Kidney (tissue), 14 donors: Measurements from ENCODE around the gene NDUFS8. TPM values are rescaled to one million over a fixed set of nuclear protein-coding genes. Genes with fewer than 3 reads are reported as not detected.

Experiments used
- DNase-seq, 5 donors: peaks; one replicate each; pipeline ENCODE4 v3.0.0-alpha.2; 2013 to 2020
- FAIRE-seq: peaks from 2 replicates; lab custom pipeline; 2012; peaks lifted over from hg19 to GRCh38; lab: Jason Lieb, UNC
- H3K27ac ChIP-seq, 2 donors: one replicate each; pipeline ENCODE4 v1.7.0; 2013; ENCODE audit warnings: low read depth in 2 of 2, low read length in 2 of 2, inconsistent platforms in 1 of 2
- H3K27me3 ChIP-seq: one replicate; pipeline ENCODE4 v1.7.1; 2013; ENCODE audit warnings: low read length, inconsistent platforms; ENCODE audit not compliant: control insufficient read depth, insufficient read depth
- H3K36me3 ChIP-seq, 3 donors: one replicate each; pipeline versions ENCODE4 v1.7.0 to v1.7.1; 2013; ENCODE audit warnings: low read length in 3 of 3, control low read depth in 1 of 3, inconsistent platforms in 1 of 3; ENCODE audit not compliant: insufficient read depth in 3 of 3, control insufficient read depth in 2 of 3
- H3K4me1 ChIP-seq, 3 donors: one replicate each; pipeline versions ENCODE4 v1.7.0 to v1.7.1; 2013; ENCODE audit warnings: low read length in 3 of 3, inconsistent platforms in 1 of 3, low read depth in 1 of 3; ENCODE audit not compliant: control insufficient read depth in 2 of 3, insufficient read depth in 2 of 3
- H3K4me3 ChIP-seq, 3 donors: one replicate each; pipeline versions ENCODE4 v1.7.0 to v1.8.1; 2013; ENCODE audit warnings: low read length in 3 of 3, control low read depth in 1 of 3, inconsistent platforms in 1 of 3
- H3K9ac ChIP-seq, 3 donors: one replicate each; pipeline versions ENCODE4 v1.7.0 to v1.7.1; 2013; ENCODE audit warnings: low read length in 3 of 3, control low read depth in 1 of 3, inconsistent platforms in 1 of 3
- H3K9me3 ChIP-seq, 3 donors: one replicate each; pipeline versions ENCODE4 v1.7.0 to v1.7.1; 2013; ENCODE audit warnings: low read length in 3 of 3, control low read depth in 1 of 3, inconsistent platforms in 1 of 3; ENCODE audit not compliant: control insufficient read depth in 2 of 3, insufficient read depth in 1 of 3
- intact Hi-C: fragments of 100-400 bp; cut with DNase I; formaldehyde crosslinking; loops from one replicate; pipeline ENCODE4 v1.11.1; 2022
- polyA plus RNA-seq: library from polyadenylated mRNA; stranded (reverse); fragments of 350-450 nt; fragmentation: Illumina TruSeq; extraction: RNeasy Lipid Tissue Mini Kit (QIAGEN cat#74804); gene quantifications from one replicate; pipeline ENCODE4 v1.2.3, GENCODE V29; 2014; ENCODE audit warnings: low read depth, low replicate concordance; ENCODE audit not compliant: insufficient read depth
- total RNA-seq: library from RNA; stranded (reverse); fragmentation: NEBNext Ultra II Directional; extraction: Animal tissue kit (Norgen Biotek cat#: 25700); gene quantifications from one replicate; pipeline ENCODE4 v1.2.1, GENCODE V29; 2021
- TF ChIP-seq, protein P1 (sequence below): IDR thresholded peaks from 3 replicates; pipeline ENCODE4 v1.5.1; 2012; ENCODE audit warnings: mild to moderate bottlenecking, moderate library complexity, borderline replicate concordance; ENCODE audit not compliant: insufficient read depth; ENCODE audit errors: extremely low read depth
- donor health status: control.
- donor health status: control.
- donor health status: control.
- donor health status: control.
- donor health status: control.
- donor health status: DM: yes; HTN: yes; CAD: no.
- donor health status: Normal renal cell carcinoma (clear cell type).

Gene NDUFS8
- total and polyA plus RNA-seq, 2 donors from 2014 or later = 144 to 472 TPM

- FAIRE-seq = no peak
- peak in 2 of 5 donors; percentile 68 to 80 for DNase-seq
- H3K4me1 ChIP-seq = peaks cover 0 to 35% (median 10%) of the 10 kb centered on the region in 3 donors
- no peaks in the 10 kb centered on the region for H3K36me3 ChIP-seq
- H3K9ac ChIP-seq = peak overlapping the region in 2 of 3 donors; percentile 60 to 91
- H3K27ac ChIP-seq = peak overlapping the region; percentile 83 to 85
- no peaks in the 10 kb centered on the region for H3K27me3 ChIP-seq
- no peaks in the 10 kb centered on the region for H3K9me3 ChIP-seq
- H3K4me3 ChIP-seq = peak overlapping the region in 2 of 3 donors; percentile 61 to 69
- intact Hi-C loops = no loop called here
- TF ChIP-seq, protein P1, sequence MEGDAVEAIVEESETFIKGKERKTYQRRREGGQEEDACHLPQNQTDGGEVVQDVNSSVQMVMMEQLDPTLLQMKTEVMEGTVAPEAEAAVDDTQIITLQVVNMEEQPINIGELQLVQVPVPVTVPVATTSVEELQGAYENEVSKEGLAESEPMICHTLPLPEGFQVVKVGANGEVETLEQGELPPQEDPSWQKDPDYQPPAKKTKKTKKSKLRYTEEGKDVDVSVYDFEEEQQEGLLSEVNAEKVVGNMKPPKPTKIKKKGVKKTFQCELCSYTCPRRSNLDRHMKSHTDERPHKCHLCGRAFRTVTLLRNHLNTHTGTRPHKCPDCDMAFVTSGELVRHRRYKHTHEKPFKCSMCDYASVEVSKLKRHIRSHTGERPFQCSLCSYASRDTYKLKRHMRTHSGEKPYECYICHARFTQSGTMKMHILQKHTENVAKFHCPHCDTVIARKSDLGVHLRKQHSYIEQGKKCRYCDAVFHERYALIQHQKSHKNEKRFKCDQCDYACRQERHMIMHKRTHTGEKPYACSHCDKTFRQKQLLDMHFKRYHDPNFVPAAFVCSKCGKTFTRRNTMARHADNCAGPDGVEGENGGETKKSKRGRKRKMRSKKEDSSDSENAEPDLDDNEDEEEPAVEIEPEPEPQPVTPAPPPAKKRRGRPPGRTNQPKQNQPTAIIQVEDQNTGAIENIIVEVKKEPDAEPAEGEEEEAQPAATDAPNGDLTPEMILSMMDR = no peak
Measured at GRCh38 chr11:68039526-68040086, 9.1 kb downstream of the NDUFS8 start.

- no peaks in the 10 kb centered on the region for H3K36me3 ChIP-seq
- intact Hi-C loops = no loop called here
- H3K4me1 ChIP-seq = peaks cover 0 to 35% (median 10%) of the 10 kb centered on the region in 3 donors
- H3K27ac ChIP-seq = peak overlapping the region; percentile 83 to 85
- DNase-seq = peak; percentile 53 to 89 (median 78)
- peak overlapping the region in 2 of 3 donors; percentile 60 to 65 for H3K9ac ChIP-seq
- FAIRE-seq = no peak
- H3K4me3 ChIP-seq = peak overlapping the region in 2 of 3 donors; percentile 47 to 69
- no peaks in the 10 kb centered on the region for H3K27me3 ChIP-seq
- TF ChIP-seq, protein P1 = no peak
- H3K9me3 ChIP-seq = no peaks in the 10 kb centered on the region
Measured at GRCh38 chr11:68040101-68040956, 9.8 kb downstream of the NDUFS8 start.

DNA sequence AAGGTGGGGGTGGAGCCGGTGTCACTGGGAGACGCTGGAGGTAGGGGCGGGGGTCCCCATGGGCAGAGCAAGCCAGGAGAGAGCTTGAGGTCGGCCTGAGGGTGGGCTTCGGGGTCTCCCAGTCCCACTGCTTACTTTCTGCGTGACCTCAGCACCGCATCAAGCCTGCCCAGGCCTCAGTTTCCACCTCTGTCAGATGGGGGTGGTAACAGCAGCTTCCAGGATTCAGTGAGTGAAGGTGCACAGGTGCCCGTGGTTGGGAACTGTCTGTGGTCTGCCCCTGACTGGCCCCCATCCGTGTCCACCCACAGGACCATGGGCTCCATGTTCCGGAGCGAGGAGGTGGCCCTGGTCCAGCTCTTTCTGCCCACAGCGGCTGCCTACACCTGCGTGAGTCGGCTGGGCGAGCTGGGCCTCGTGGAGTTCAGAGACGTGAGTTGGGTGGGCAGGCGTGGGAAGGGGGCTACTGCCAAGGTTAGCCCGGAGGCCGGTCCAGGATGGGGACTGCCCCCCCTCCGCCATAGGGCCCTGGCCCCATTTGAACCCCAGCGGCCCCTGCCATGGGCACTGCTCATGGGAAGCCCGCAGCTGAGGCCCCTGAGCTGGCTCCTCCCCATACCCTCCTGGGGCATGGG, 10.6 kb downstream of the NDUFS8 start:
- DNase-seq (peak in 2 of 5 donors; percentile 58 to 82), FAIRE-seq (no peak)
- peak overlapping the region in 1 of 3 donors; percentile 65 for H3K9ac ChIP-seq
- intact Hi-C loops = no loop called here
- peak overlapping the region in 1 of 3 donors; percentile 69 for H3K4me3 ChIP-seq
- TF ChIP-seq, protein P1 = no peak
- H3K9me3 ChIP-seq = no peaks in the 10 kb centered on the region
- H3K27ac ChIP-seq = peak overlapping the region; percentile 83 to 85
- H3K27me3 ChIP-seq = no peaks in the 10 kb centered on the region
- H3K4me1 ChIP-seq = peaks cover 0 to 35% (median 10%) of the 10 kb centered on the region in 3 donors
- no peaks in the 10 kb centered on the region for H3K36me3 ChIP-seq
